NT2/D1 (cell line): Measurements from ENCODE around the gene COBLL1.
"Not testable (repeated sequence)": the region's sequence is repeated elsewhere in the genome, so short reads cannot be mapped to it uniquely, and the experiment has no call there.

Experiments used
- SUZ12 ChIP-seq: IDR thresholded peaks from 2 replicates; pipeline ENCODE4 v1.6.1; 2011; ENCODE audit not compliant: insufficient read length, insufficient read depth; ENCODE audit errors: extremely low read depth
- ZNF274 ChIP-seq: IDR thresholded peaks from 2 replicates; pipeline ENCODE4 v1.6.1; 2011; ENCODE audit warnings: mild to moderate bottlenecking, low read depth, low read length

GRCh38 chr2:164866381-164866780 lies 24.8 kb upstream of the COBLL1 start:
- TF ChIP-seq ZNF274, SUZ12: not testable (repeated sequence)
